Measurements from ENCODE around the gene PRR19. TPM values are rescaled to one million over a fixed set of nuclear protein-coding genes. Genes with fewer than 3 reads are reported as not detected.
"Not testable (repeated sequence)": the region's sequence is repeated elsewhere in the genome, so short reads cannot be mapped to it uniquely, and the experiment has no call there.

PRR19 gene
- total RNA-seq, 3 donors from 2014 or later: 1.0 TPM; not detected in 2

- ATAC-seq: no peak
- Histone ChIP-seq H3K4me3 (no peak overlapping the region), H3K9me3 (no peaks in the 10 kb centered on the region), H3K36me3 (ENCODE audit: low read depth) (no peaks in the 10 kb centered on the region), H3K4me1 (ENCODE audit: low read depth) (peaks cover 11% of the 10 kb centered on the region)
- no peak for TF ChIP-seq CTCF (IDR thresholded peaks at IDR 0.05)
- intact Hi-C loops (cut with DNase I, micrococcal nuclease): no loop called here
- DNase-seq: no peak
Measured at GRCh38 chr19:42330241-42330711, 28.3 kb downstream of the PRR19 start.

GRCh38 chr19:42331333-42331732 lies 29.4 kb downstream of the PRR19 start:
- H3K36me3 ChIP-seq (ENCODE audit: low read depth); H3K9me3 ChIP-seq; intact Hi-C loops (cut with DNase I, micrococcal nuclease); DNase-seq; H3K4me3 ChIP-seq; ATAC-seq: not testable (repeated sequence)
- peaks cover 11% of the 10 kb centered on the region for H3K4me1 ChIP-seq (ENCODE audit: low read depth)

GRCh38 chr19:42332059-42332458 lies 30.1 kb downstream of the PRR19 start:
- DNase-seq (no peak), ATAC-seq (no peak)
- Histone ChIP-seq H3K4me3 (no peak overlapping the region), H3K4me1 (ENCODE audit: low read depth) (peaks cover 4% of the 10 kb centered on the region), H3K36me3 (ENCODE audit: low read depth) (no peaks in the 10 kb centered on the region), H3K9me3 (no peaks in the 10 kb centered on the region)
- TF ChIP-seq CTCF (IDR thresholded peaks at IDR 0.05): no peak
- intact Hi-C loops (cut with DNase I, micrococcal nuclease): no loop called here

GRCh38 chr19:42333018-42333417 lies 31.1 kb downstream of the PRR19 start:
- Histone ChIP-seq H3K4me1 (ENCODE audit: low read depth) (no peaks in the 10 kb centered on the region), H3K9me3 (no peaks in the 10 kb centered on the region), H3K36me3 (ENCODE audit: low read depth) (no peaks in the 10 kb centered on the region), H3K4me3 (no peak overlapping the region)
- ATAC-seq (no peak), DNase-seq (no peak)
- intact Hi-C loops (cut with DNase I, micrococcal nuclease): no loop called here
- no peak for TF ChIP-seq CTCF (IDR thresholded peaks at IDR 0.05)

- no peak for TF ChIP-seq CTCF (IDR thresholded peaks at IDR 0.05)
- no peaks in the 10 kb centered on the region for H3K4me1 ChIP-seq (ENCODE audit: low read depth)
- no peak overlapping the region for H3K4me3 ChIP-seq
- DNase-seq (no peak), ATAC-seq (no peak)
- no peaks in the 10 kb centered on the region for H3K36me3 ChIP-seq (ENCODE audit: low read depth)
- intact Hi-C loops (cut with DNase I, micrococcal nuclease): no loop called here
- no peaks in the 10 kb centered on the region for H3K9me3 ChIP-seq
Measured at GRCh38 chr19:42333975-42334696, 32.2 kb downstream of the PRR19 start.

- ATAC-seq: no peak
- TF ChIP-seq CTCF (IDR thresholded peaks at IDR 0.05): no peak
- intact Hi-C loops (cut with DNase I, micrococcal nuclease): no loop called here
- Histone ChIP-seq H3K4me3 (no peak overlapping the region), H3K9me3 (no peaks in the 10 kb centered on the region), H3K36me3 (ENCODE audit: low read depth) (no peaks in the 10 kb centered on the region), H3K4me1 (ENCODE audit: low read depth) (no peaks in the 10 kb centered on the region)
- DNase-seq: no peak
Measured at GRCh38 chr19:42334697-42335373, 32.9 kb downstream of the PRR19 start.

Data from mucosa of descending colon (tissue), 3 donors.